Measurements from ENCODE around the gene TCTN2.

TCTN2 gene

DNA sequence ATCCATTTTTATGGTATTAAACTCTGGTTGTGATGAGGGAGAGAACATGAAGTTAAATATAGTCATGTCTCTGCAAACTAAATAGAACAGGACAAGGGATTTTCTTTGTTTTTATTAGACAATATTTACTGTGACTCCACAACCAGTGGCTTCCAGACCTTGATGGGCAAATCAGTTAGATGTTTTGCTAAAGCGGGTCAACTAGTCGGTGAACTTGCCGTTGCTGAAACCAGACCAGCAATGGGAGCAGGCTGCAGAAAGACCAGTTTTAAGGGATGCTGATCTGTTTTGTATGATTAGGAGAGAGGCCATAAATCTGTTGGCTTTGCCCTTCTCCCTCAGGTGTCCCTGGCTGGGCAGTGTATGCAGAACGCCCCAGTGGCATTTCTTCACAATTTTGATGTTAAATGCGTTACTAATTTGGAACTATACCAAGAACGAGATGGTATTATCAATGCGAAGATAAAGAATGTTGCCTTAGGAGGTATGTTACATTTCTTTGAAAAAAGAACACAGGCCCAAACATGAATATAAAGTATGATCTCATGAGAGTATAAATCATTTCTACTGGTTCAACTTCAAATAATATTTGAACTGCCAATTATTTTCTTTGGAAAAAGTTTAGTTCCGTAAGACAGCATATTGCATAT lies 19.4 kb downstream of the TCTN2 start:
- DNase-seq, result no peak

GRCh38 chr12:123696207-123696606 lies 25.3 kb downstream of the TCTN2 start:
- peak; percentile 13 for DNase-seq

- DNase-seq, result no peak
These were observed 25.7 kb downstream of the TCTN2 start for GRCh38 chr12:123696646-123697045.

GRCh38 chr12:123705935-123706334 lies 35.0 kb downstream of the TCTN2 start:
- no peak for DNase-seq

- no peak for DNase-seq
These were observed 36.6 kb downstream of the TCTN2 start for GRCh38 chr12:123707466-123707865.

- no peak for DNase-seq
These were observed 41.9 kb downstream of the TCTN2 start for GRCh38 chr12:123712780-123713319.

DNA sequence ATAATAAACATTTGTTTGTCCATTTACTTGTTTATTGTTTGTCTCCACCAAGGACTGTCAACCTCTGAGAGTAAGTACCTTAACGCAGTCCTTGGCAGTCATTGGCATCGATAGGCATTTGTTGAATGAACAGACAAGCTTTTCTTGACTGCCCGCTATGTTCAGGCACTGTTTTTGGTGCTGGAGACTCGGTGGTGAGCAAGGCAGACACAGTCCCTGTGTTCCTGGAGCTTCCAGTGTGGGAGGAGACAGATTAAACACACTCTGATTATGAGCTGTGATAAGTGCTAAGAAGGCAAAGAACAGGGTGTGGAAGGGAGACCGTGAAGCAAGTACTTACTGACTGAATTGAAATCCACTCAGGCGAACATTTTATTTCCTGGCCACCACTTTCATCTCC lies 42.5 kb downstream of the TCTN2 start:
- no peak for DNase-seq

DNA sequence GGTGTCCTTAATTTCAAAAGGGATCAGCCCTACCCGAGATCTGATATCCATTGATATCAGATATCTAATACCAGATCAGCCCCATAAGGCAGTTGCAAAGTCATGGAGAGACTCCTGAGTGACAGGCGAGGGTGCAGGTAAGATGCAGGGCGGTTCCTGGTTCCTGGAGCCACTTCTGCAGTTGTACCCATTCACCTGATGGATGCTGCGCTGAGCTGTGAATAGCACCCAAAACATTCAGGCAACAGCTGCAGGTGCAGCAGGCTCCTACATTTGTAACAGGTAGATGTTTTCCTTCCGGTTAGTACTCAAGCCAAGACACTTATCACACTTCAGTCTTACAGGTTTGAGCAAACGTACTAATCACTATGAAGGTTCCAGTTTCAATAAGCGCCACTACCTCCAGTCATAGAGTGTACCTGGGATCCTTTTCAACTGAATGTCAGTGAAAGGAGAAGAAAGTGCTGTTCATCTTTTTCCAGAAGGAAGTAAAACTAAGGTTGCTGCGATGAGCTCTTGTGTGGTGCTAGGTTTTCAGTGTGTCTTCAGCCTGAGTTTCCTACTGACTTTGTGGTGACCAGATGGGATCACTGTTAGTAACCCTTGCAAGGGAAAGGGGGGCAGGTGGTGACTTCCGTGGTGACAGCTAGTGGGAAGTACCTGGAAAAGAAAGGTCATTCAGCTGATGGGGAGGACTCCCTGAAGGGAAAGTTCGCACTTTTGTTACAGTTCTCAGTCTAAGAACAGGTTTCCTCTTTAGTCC lies 43.1 kb downstream of the TCTN2 start:
- DNase-seq, result no peak

- DNase-seq, result no peak
These were observed 44.3 kb downstream of the TCTN2 start for GRCh38 chr12:123715195-123715594.

DNA sequence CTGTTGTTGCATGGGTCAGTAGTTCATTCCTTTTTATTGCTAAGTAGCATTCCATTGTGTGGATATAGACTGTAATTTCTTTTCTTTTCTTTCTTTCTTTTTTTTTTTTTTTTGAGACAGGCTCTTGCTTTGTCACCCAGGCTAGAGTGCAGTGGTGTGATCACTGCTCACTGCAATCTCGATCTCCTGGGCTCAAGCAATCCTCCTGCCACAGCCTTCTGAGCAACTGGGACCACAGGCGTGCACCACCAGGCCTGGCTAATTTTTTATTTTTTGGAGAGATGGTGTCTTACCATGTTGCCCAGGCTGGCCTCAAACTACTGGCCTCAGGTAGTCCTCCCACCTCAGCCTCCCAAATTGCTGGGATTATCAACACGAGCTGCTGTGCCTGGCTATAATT lies 46.4 kb downstream of the TCTN2 start:
- no peak for DNase-seq

GRCh38 chr12:123720141-123720814 lies 49.4 kb downstream of the TCTN2 start:
- no peak for DNase-seq

- no peak for DNase-seq
These were observed 50.3 kb downstream of the TCTN2 start for GRCh38 chr12:123721245-123721644.

DNA sequence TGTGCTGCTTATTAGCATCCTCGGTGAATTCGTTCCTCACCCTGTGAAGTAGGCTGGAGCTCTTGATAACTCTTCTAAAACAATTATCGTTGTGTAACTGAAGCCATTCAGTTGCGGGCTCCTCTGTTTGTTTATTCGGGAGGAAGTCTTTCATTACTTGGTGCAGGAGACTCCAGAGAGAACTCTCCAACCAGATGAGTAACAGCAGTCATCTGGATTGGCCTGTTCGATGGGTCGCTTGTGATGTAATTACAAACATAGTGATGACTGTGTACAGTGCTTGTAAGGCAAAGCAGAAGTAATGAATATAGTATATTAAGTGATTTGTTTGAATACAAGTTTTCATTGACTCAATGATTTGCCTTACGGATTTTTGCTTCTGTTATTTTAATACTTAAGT lies 52.1 kb downstream of the TCTN2 start:
- no peak for DNase-seq

DNA sequence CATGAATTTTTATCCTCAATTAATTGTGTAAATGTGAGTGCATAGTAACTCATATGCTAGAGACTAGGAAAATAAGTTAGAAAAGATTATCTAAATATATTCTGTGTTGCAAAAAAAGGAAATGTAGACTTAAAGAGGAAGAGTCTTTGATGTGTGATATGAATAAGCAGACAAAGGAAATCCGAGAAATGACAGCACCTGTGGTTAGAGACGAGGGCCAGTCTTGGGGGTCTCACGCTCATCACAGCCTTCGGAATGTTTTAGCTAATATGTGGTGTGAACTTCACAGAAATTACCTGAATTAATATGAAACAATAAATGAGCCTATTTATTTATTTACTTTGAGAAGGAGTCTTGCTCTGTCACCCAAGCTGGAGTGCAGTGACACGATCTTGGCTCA lies 52.9 kb downstream of the TCTN2 start:
- DNase-seq, result no peak

GRCh38 chr12:123726244-123726643 lies 55.3 kb downstream of the TCTN2 start:
- DNase-seq, result no peak

GRCh38 chr12:123726962-123727361 lies 56.0 kb downstream of the TCTN2 start:
- no peak for DNase-seq

- DNase-seq, result no peak
These were observed 57.0 kb downstream of the TCTN2 start for GRCh38 chr12:123727878-123728277.

- DNase-seq, result no peak
These were observed 60.7 kb downstream of the TCTN2 start for GRCh38 chr12:123731596-123731995.

- DNase-seq, result no peak
These were observed 61.3 kb downstream of the TCTN2 start for GRCh38 chr12:123732251-123732650.

DNA sequence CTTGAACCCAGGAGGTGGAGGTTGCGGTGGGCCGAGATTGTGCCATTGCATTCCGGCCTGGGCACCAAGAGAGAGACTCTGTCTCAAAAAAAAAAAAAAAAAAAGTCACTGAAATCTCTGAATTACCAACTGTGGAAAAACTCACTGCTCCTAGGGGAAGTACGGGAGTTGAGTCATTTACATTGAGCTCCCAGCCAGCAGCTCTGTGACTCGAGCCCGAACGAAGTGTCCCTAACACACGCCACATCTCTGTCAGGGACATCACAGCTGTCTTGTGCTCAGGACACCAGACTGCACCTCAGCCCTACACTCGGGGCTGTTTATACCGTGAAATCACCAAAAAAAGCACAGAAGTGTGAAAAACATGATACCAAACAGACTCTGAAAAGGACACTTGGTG lies 62.3 kb downstream of the TCTN2 start:
- no peak for DNase-seq

- no peak for DNase-seq
These were observed 63.4 kb downstream of the TCTN2 start for GRCh38 chr12:123734268-123734667.

DNA sequence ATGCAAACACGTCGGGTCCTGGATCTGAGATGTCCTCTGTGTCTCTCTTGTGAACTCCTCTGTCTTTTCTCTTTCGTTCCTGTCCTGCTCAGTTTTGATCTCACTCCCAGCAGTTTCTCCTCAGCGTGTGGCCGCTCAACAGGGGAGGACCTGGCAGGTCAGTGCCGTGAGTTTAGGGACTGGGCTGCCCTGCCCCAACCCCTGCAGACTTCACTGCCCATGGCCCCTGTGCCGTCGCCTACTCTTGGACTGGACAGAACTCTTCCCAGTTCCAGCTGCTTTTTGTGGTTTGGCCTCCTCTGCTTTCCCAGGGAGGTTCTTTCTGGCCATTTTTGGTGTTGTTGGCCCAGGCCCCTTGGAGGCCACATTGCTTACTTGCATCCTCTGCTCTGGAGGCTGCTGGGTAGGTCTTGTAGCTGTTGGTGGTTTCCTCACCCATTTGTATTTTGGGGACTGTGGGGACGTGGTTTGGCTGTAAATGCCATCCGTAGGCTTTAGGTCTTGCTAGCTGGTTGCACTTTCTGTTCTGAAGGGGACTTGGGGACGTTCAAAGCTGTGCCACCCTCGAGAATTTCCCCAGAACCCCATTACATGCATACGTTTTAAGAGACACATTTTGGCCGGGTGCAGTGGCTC lies 71.1 kb downstream of the TCTN2 start:
- no peak for DNase-seq

- no peak for DNase-seq
These were observed 72.1 kb downstream of the TCTN2 start for GRCh38 chr12:123743002-123743401.
